Measurements from ENCODE around the gene ANKRA2. TPM values are rescaled to one million over a fixed set of nuclear protein-coding genes. Genes with fewer than 3 reads are reported as not detected.
"Not testable (repeated sequence)": the region's sequence is repeated elsewhere in the genome, so short reads cannot be mapped to it uniquely, and the experiment has no call there.

ANKRA2 gene
- total and polyA plus RNA-seq, 4 donors: 12.6 to 60.6 (median 21.5) TPM

GRCh38 chr5:73513996-73514395 is 51.4 kb downstream of the ANKRA2 start:
- Histone ChIP-seq H3K9ac (ENCODE audit: insufficient read depth in 1 of 2, low read length in 2 of 2) (no peak overlapping the region), H3K9me3 (ENCODE audit: control insufficient read depth in 4 of 4, insufficient read depth in 3 of 4, low read length in 3 of 4) (peaks cover 0 to 2% (median 0%) of the 10 kb centered on the region in 4 donors), H3K4me1 (ENCODE audit: control insufficient read depth in 5 of 5, insufficient read depth in 5 of 5, low read length in 5 of 5) (peaks cover 0 to 6% (median 0%) of the 10 kb centered on the region in 5 donors), H3K27ac (ENCODE audit: low read depth in 1 of 2, low read length in 1 of 2) (no peak overlapping the region), H3K27me3 (ENCODE audit: control insufficient read depth in 3 of 3, insufficient read depth in 3 of 3, low read length in 2 of 3) (no peaks in the 10 kb centered on the region), H3K4me3 (no peak overlapping the region), H3K36me3 (ENCODE audit: control insufficient read depth in 4 of 4, insufficient read depth in 4 of 4, low read length in 4 of 4) (no peaks in the 10 kb centered on the region)
- 97 to 99% methylated on average over 3 of the region's 3 CpGs for WGBS, 2 donors
- ATAC-seq (ENCODE audit: insufficient read depth, low FRiP score): no peak
- DNase-seq: no peak
- TF ChIP-seq CTCF (IDR thresholded peaks at IDR 0.05; ENCODE audit: control extremely low read depth, extremely low read depth): no peak

GRCh38 chr5:73508521-73508920 is 56.9 kb downstream of the ANKRA2 start:
- H3K27me3 ChIP-seq (ENCODE audit: control insufficient read depth in 3 of 3, insufficient read depth in 3 of 3, low read length in 2 of 3); H3K9ac ChIP-seq (ENCODE audit: insufficient read depth in 1 of 2, low read length in 2 of 2); H3K4me1 ChIP-seq (ENCODE audit: control insufficient read depth in 5 of 5, insufficient read depth in 5 of 5, low read length in 5 of 5); H3K9me3 ChIP-seq (ENCODE audit: control insufficient read depth in 4 of 4, insufficient read depth in 3 of 4, low read length in 3 of 4); DNase-seq; ATAC-seq (ENCODE audit: insufficient read depth, low FRiP score); H3K27ac ChIP-seq (ENCODE audit: low read depth in 1 of 2, low read length in 1 of 2); H3K4me3 ChIP-seq: not testable (repeated sequence)
- WGBS, 2 donors: 95 to 98% methylated on average over 26 of the region's 26 CpGs
- H3K36me3 ChIP-seq (ENCODE audit: control insufficient read depth in 4 of 4, insufficient read depth in 4 of 4, low read length in 4 of 4): peaks cover 7 to 20% (median 13%) of the 10 kb centered on the region in 4 donors

GRCh38 chr5:73507062-73507461 is 58.4 kb downstream of the ANKRA2 start:
- H3K36me3 ChIP-seq (ENCODE audit: control insufficient read depth in 4 of 4, insufficient read depth in 4 of 4, low read length in 4 of 4): peaks cover 9 to 25% (median 21%) of the 10 kb centered on the region in 4 donors
- H3K9me3 ChIP-seq (ENCODE audit: control insufficient read depth in 4 of 4, insufficient read depth in 3 of 4, low read length in 3 of 4): peaks cover 0 to 1% (median 0%) of the 10 kb centered on the region in 4 donors
- H3K27ac ChIP-seq (ENCODE audit: low read depth in 1 of 2, low read length in 1 of 2): no peak overlapping the region
- peak overlapping the region in 1 of 2 donors; percentile 23 for H3K9ac ChIP-seq (ENCODE audit: insufficient read depth in 1 of 2, low read length in 2 of 2)
- no peak overlapping the region for H3K4me3 ChIP-seq
- H3K27me3 ChIP-seq (ENCODE audit: control insufficient read depth in 3 of 3, insufficient read depth in 3 of 3, low read length in 2 of 3): no peaks in the 10 kb centered on the region
- peak in 2 of 3 donors; percentile 47 to 52 for DNase-seq
- H3K4me1 ChIP-seq (ENCODE audit: control insufficient read depth in 5 of 5, insufficient read depth in 5 of 5, low read length in 5 of 5): peaks cover 0 to 7% (median 4%) of the 10 kb centered on the region in 5 donors
- no peak for ATAC-seq (ENCODE audit: insufficient read depth, low FRiP score)
- 45 to 52% methylated on average over 2 of the region's 2 CpGs for WGBS, 2 donors
- TF ChIP-seq CTCF (IDR thresholded peaks at IDR 0.05; ENCODE audit: control extremely low read depth, extremely low read depth): no peak

- Histone ChIP-seq H3K36me3 (ENCODE audit: control insufficient read depth in 4 of 4, insufficient read depth in 4 of 4, low read length in 4 of 4) (peaks cover 10 to 27% (median 21%) of the 10 kb centered on the region in 4 donors), H3K27me3 (ENCODE audit: control insufficient read depth in 3 of 3, insufficient read depth in 3 of 3, low read length in 2 of 3) (no peaks in the 10 kb centered on the region), H3K4me3 (no peak overlapping the region), H3K9me3 (ENCODE audit: control insufficient read depth in 4 of 4, insufficient read depth in 3 of 4, low read length in 3 of 4) (peaks cover 0 to 1% (median 0%) of the 10 kb centered on the region in 4 donors), H3K9ac (ENCODE audit: insufficient read depth in 1 of 2, low read length in 2 of 2) (no peak overlapping the region), H3K4me1 (ENCODE audit: control insufficient read depth in 5 of 5, insufficient read depth in 5 of 5, low read length in 5 of 5) (peaks cover 0 to 7% (median 4%) of the 10 kb centered on the region in 5 donors), H3K27ac (ENCODE audit: low read depth in 1 of 2, low read length in 1 of 2) (peak overlapping the region in 1 of 2 donors; percentile 80)
- no peak for TF ChIP-seq CTCF (IDR thresholded peaks at IDR 0.05; ENCODE audit: control extremely low read depth, extremely low read depth)
- 81 to 91% methylated on average over 5 of the region's 5 CpGs for WGBS, 2 donors
- ATAC-seq (ENCODE audit: insufficient read depth, low FRiP score) (no peak), DNase-seq (no peak)
These were observed 58.9 kb downstream of the ANKRA2 start for GRCh38 chr5:73506459-73506955.

Other genes with a start within 250 kb of the ANKRA2 start
- under 1 TPM; 0.37 to 0.46 TPM for gene FOXD1, start 116.9 kb downstream of the ANKRA2 start, total RNA-seq
- under 1 TPM; 0.20 to 0.22 TPM for gene FOXD1, start 116.9 kb downstream of the ANKRA2 start, polyA plus RNA-seq
- 100 to 1,000 TPM; 370 to 527 TPM for gene BTF3, start 67.2 kb downstream of the ANKRA2 start, total RNA-seq
- 100 to 1,000 TPM; 504 to 645 TPM for gene BTF3, start 67.2 kb downstream of the ANKRA2 start, polyA plus RNA-seq
- gene UTP15, start 104 bp upstream of the ANKRA2 start, total RNA-seq: 10 to 100 TPM; 18.5 to 22.1 TPM
- 1 to 10 TPM; 4.4 to 6.1 TPM for gene UTP15, start 104 bp upstream of the ANKRA2 start, polyA plus RNA-seq
- gene ARHGEF28, start 60.6 kb upstream of the ANKRA2 start, total RNA-seq: 10 to 100 TPM; 13.0 TPM
- gene ARHGEF28, start 60.6 kb upstream of the ANKRA2 start, polyA plus RNA-seq: 1 to 10 TPM; 3.0 to 7.0 TPM